HG03432 (cell line): ENCODE results near the gene SRY.
"Not testable (repeated sequence)": the region's sequence is repeated elsewhere in the genome, so short reads cannot be mapped to it uniquely, and the experiment has no call there.

Experiments used
- ATAC-seq: cut with Tn5 transposase; IDR thresholded peaks from one replicate; pipeline ENCODE4 v1.9.1; 2021; ENCODE audit warnings: mild to moderate bottlenecking, moderate library complexity; ENCODE audit not compliant: unreplicated experiment

The SRY gene

DNA sequence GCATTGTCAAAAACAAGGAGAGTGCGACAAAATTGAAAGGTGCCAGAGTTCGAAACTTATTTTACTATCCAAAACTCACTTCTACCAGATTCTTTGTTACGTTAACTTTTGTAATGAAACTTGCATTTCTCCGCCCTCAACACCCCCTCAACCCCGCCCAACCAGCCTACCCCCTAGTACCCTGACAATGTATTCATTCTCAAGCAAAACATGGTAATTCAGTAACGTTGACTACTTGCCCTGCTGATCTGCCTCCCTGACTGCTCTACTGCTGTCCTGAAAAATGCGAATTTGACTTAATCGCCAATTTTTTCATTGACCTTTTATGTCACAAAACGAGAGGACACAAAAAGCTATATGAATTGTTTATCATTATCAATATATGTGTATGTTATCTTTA is at the start of gene SRY:
Gene SRY (minus strand): TSS at position 83 of the 400 bp plus-strand sequence. CDS start 79 bp downstream, at position 4.
- no peak for ATAC-seq

GRCh38 chrY:2837078-2837477 is 49.6 kb upstream of the SRY start:
- no peak for ATAC-seq

DNA sequence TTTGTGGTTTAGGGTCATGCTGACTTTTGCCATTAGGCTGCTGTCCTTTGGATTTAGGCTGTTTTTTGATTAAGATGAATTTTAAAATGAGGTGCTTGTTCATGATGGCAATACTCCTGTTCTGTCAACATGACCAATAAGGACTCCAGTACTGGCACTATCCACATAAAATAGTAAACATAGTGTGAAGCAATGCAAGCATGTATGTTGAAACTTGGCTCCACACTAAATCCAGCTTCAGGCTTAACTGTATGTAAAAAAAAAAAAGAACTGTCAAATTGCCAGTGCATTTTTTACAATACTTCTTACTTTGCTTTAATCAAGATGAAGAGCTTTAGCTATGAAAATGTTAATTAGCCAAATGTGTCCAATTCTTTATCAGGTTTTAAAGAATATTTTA is 47.7 kb upstream of the SRY start:
- ATAC-seq: no peak

DNA sequence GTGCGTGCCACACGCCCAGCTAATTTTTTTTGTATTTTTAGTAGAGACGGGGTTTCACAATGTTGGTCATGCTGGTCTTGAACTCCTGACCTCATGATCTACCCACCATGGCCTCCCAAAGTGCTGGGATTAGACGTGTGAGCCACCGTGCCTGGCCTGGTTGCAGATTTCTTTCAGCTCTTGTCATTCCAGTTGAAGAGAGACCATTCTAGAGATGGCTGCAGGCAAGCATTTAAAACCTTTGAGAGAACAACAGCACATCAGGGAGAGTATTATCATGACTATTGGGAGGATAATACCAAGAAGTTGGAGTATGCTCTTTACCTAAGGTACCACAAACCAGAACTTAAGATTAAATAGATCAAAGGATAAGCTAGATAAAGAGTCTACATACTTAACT is 41.0 kb upstream of the SRY start:
- ATAC-seq: no peak

GRCh38 chrY:2824471-2824870 is 37.0 kb upstream of the SRY start:
- no peak for ATAC-seq

- not testable (repeated sequence) for ATAC-seq
These were observed 29.8 kb upstream of the SRY start for GRCh38 chrY:2817146-2817896.

DNA sequence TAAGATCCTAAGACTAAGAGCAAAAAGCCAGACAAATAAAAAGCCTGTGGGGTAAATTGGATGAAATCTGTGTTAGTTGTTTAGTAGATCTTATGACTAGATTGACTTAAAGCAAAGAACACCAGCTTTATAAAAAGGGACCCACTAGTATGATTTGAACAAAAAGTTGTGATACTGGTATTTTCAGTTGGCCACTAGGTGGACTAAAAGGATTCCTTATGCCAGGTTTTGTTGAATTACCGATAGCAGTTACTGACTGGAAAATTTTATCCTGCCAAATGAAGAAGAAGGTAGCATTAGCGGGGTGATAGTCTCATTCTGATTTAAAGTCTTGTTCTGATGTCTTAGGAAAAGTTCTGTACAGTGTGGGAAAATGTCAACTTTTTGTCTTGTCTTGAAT is 12.8 kb upstream of the SRY start:
- no peak for ATAC-seq

DNA sequence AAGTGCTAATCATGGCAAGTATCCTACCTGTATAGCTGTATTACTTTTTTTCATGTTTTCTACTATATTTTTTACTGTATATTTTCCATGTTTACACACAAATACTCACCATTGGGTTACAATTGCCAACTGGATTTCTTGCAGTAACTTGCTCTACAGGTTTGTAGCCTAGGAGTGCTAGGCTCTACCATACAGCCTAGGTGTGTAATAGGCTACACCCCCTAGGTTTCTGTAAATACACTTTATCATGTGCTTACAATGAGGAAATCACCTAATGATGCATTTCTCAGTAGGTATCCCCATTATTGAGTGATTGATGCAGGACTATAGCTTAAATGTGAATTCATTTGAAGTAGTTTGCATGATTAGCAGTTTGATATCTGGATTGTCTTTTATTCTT is 10.5 kb upstream of the SRY start:
- no peak for ATAC-seq

DNA sequence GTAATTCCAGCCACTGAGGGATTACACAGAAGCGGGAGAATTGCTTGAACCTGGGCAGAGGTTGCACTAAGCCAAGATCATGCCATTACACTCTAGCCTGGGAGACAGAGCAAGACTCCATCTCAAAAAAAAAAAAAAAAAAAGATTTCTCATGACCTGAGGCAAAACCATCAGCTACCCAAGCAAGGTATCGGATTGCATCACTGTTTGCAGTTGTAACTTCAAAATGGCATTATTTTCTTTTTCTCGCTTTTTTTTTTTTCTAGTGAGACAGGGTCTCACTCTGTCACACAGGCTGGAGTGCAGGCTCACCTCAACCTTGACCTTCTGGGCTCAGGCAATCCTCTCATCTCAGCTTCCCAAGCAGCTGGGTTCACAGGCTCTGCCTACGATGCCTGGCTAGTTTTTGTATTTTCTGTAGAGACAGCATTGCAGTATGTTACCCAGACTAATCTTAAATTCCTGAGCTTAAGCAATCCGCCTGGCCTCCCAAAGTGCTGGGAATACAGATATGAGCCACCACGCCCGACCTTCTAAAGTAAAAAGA is 9.6 kb upstream of the SRY start:
- no peak for ATAC-seq

GRCh38 chrY:2789756-2790155 is 2.3 kb upstream of the SRY start:
- no peak for ATAC-seq

- no peak for ATAC-seq
These were observed 488 bp downstream of the SRY start for GRCh38 chrY:2786876-2787512.
